LNCaP clone FGC (cell line): Measurements from ENCODE around the gene C5AR1.

ENCODE experiments used
- DNase-seq: peaks from one replicate; pipeline ENCODE4 v3.0.0-alpha.2; 2011; ENCODE audit warnings: low read depth
- H3K4me3 ChIP-seq: 2 replicates; pipeline ENCODE4 v1.5.1; 2011; ENCODE audit warnings: mild to moderate bottlenecking, low read depth, low read length, control low read depth
- CTCF ChIP-seq: IDR thresholded peaks from 2 replicates; pipeline ENCODE4 v1.5.1; 2012; ENCODE audit warnings: mild to moderate bottlenecking; ENCODE audit not compliant: control insufficient read depth, insufficient read depth; ENCODE audit errors: extremely low read depth

The C5AR1 gene

DNA sequence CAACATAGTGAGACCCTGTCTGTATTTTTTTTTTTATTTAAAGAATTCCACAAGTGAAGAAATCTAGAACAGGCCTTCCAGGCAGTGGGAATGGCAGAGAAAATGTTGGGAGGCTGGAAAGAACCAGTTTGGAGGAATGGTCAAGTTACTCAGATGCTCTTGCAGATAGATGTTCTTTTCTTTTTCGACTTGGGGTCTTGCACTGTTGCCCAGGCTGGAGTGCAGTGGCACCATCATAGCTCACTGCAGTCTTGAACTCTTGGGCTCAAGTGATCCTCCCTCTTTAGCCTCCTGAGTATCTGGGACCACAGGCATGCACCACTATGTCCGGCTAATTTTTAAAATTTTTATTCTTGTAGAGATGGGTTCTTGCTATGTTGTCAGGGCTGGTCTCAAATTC, 662 bp downstream of the C5AR1 start:
- H3K4me3 ChIP-seq = no peak overlapping the region
- no peak for TF ChIP-seq CTCF
- no peak for DNase-seq

DNA sequence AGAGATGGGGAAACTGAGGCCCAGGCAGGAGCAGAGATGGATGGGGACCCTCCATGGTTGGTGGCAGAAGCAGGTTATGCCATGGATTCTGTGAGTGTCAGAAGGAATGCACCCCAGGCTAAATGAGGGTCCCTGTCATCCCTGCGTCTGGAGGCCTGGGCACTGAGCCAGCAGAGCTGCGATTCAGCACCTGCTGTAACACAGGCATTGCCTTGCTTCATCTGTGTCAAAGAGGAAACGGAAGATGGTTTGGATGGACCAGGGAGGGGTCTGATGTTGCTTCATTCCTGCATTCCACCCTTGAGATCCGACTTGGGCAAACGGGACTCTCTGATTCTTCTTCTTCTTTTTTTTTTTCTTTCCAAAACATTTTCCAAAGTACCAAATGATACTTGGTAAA, 1.2 kb downstream of the C5AR1 start:
- no peak for DNase-seq
- TF ChIP-seq CTCF = no peak
- no peak overlapping the region for H3K4me3 ChIP-seq

- no peak overlapping the region for H3K4me3 ChIP-seq
- no peak for DNase-seq
- no peak for TF ChIP-seq CTCF
These were observed 2.8 kb downstream of the C5AR1 start for GRCh38 chr19:47312366-47313006.

DNA sequence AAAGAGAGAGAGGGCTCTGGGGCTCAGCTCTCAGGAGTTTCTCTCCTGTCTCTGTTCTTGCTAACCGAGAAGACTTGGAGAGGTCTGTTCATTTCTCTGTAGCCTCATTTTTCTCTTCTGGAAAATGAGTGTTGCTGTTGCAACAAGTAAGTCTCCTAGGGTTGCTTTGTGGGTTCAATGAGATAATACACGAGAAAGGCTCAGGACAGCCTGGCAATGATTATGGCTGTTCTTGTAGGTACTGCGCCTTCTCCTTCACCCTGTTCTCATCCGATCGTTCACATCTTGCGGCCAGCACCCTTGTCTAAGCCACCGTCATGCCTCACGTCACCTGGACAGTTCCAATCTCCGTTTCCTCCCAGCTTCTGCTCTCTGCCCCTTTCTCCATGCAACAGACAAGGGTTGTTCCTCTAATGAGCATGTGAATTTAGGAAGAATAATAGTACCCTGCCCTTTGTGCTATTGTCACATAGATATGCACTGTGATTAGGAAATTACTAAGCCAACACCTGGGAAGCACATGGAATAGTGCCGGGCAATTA, 4.2 kb downstream of the C5AR1 start:
- DNase-seq = no peak
- H3K4me3 ChIP-seq = no peak overlapping the region
- no peak for TF ChIP-seq CTCF

GRCh38 chr19:47315125-47315821, 5.6 kb downstream of the C5AR1 start:
- no peak overlapping the region for H3K4me3 ChIP-seq
- no peak for DNase-seq
- TF ChIP-seq CTCF = no peak

DNA sequence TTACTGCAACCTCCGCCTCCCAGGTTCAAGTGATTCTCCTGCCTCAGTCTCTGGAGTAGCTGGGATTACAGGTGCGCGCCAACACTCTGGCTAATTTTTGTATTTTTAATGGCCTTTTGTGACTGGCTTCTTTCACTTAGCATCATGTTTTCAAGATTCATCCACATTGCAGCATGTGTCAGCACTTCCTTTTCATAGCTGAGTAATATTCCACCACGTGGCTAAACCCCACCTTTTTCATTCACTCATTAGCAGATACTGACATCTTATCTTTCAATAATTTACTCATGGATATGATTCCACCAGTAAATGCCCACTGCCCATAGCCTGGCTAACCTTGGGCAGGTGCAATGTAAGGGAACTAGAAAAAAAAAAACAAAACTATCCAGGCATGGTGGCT, 6.9 kb downstream of the C5AR1 start:
- DNase-seq = no peak
- no peak for TF ChIP-seq CTCF
- H3K4me3 ChIP-seq = no peak overlapping the region
